ENCODE results near the gene NTSR2. TPM values are rescaled to one million over a fixed set of nuclear protein-coding genes. Genes with fewer than 3 reads are reported as not detected.

NTSR2 gene
- total and polyA plus RNA-seq, 2 donors (not counting 3 experiments of a cell fraction or from before 2014, with no cell fraction given): not detected

- H3K9ac ChIP-seq (replicated peaks; ENCODE audit: extremely low read depth, insufficient read depth, low read length): no peak overlapping the region
- no peak overlapping the region for H2AFZ ChIP-seq (ENCODE audit: low read depth, low read length)
- H3K4me2 ChIP-seq (ENCODE audit: insufficient read depth, low read length): no peak overlapping the region
- H3K4me3 ChIP-seq (replicated peaks in 1 of 3; ENCODE audit: insufficient read depth in 1 of 3, low read depth in 1 of 3, low read length in 3 of 3): no peak overlapping the region
- H3K9me1 ChIP-seq (replicated peaks; ENCODE audit: control insufficient read depth, extremely low read depth, insufficient read depth, low read length): no peaks in the 10 kb centered on the region
- no peaks in the 10 kb centered on the region for H4K20me1 ChIP-seq (replicated peaks; ENCODE audit: control insufficient read depth, extremely low read depth, insufficient read depth, low read length)
- DNase-seq (ENCODE audit: low read depth, low spot score) (no peak), FAIRE-seq (no peak)
- intact Hi-C loops (cut with micrococcal nuclease) (no loop called here), dilution Hi-C loops (cut with MboI; ENCODE audit: extremely low pct_ligation_motif_present, low sequenced_read_pairs) (no loop called here)
- ChIA-PET POLR2A (no interaction called here), CTCF (interaction anchor here (0.6 to 2.4 kb wide), 8 partner anchors 13 to 213 kb away, joined by 3 to 12 read pairs (median 4); no protein-coding TSS in a partner anchor)
- H3K79me2 ChIP-seq (ENCODE audit: control insufficient read depth, insufficient read depth, low read length): no peaks in the 10 kb centered on the region
- H3K27ac ChIP-seq (ENCODE audit: insufficient read depth, low read depth, low read length): no peak overlapping the region
- no peaks in the 10 kb centered on the region for H3K9me3 ChIP-seq (replicated peaks; ENCODE audit: control insufficient read depth, insufficient read depth, low read length)
- TF ChIP-seq MAX (IDR thresholded peaks at IDR 0.05; ENCODE audit: insufficient read depth, insufficient read length): no peak
- H3K36me3 ChIP-seq (ENCODE audit: control insufficient read depth in 2 of 2, extremely low read depth in 1 of 2, insufficient read depth in 2 of 2, low read length in 2 of 2): no peaks in the 10 kb centered on the region
- peaks cover 26 to 46% of the 10 kb centered on the region in 2 experiments for H3K27me3 ChIP-seq (ENCODE audit: control insufficient read depth in 2 of 2, insufficient read depth in 2 of 2, low read length in 2 of 2)
- H3K4me1 ChIP-seq (ENCODE audit: control insufficient read depth, extremely low read depth, insufficient read depth, low read length): no peaks in the 10 kb centered on the region
- BruUV-seq (replicated peaks): no TSS peak
Observed at GRCh38 chr2:11719230-11719977, 49.4 kb upstream of the NTSR2 start.

GRCh38 chr2:11718606-11719005 is 48.6 kb upstream of the NTSR2 start:
- no peaks in the 10 kb centered on the region for H3K9me1 ChIP-seq (replicated peaks; ENCODE audit: control insufficient read depth, extremely low read depth, insufficient read depth, low read length)
- FAIRE-seq: no peak
- no peak overlapping the region for H3K4me3 ChIP-seq (replicated peaks in 1 of 3; ENCODE audit: insufficient read depth in 1 of 3, low read depth in 1 of 3, low read length in 3 of 3)
- no peak overlapping the region for H3K9ac ChIP-seq (replicated peaks; ENCODE audit: extremely low read depth, insufficient read depth, low read length)
- dilution Hi-C loops (cut with MboI; ENCODE audit: extremely low pct_ligation_motif_present, low sequenced_read_pairs): no loop called here
- no peaks in the 10 kb centered on the region for H4K20me1 ChIP-seq (replicated peaks; ENCODE audit: control insufficient read depth, extremely low read depth, insufficient read depth, low read length)
- TF ChIP-seq EZH2 (IDR thresholded peaks at IDR 0.05; ENCODE audit: borderline replicate concordance, low read depth, low read length, severe bottlenecking) (no peak), GATA2 (IDR thresholded peaks at IDR 0.05; ENCODE audit: insufficient read depth, insufficient read length, low read depth, low read length) (no peak), FOS (IDR thresholded peaks at IDR 0.05; ENCODE audit: borderline replicate concordance, insufficient read depth, low read length) (no peak), POLR2AphosphoS5 (IDR thresholded peaks at IDR 0.05; ENCODE audit: insufficient read depth, low read depth, low read length) (no peak), JUN (IDR thresholded peaks at IDR 0.05; ENCODE audit: borderline replicate concordance, insufficient read depth, insufficient read length, low read depth) (no peak), POLR2A (IDR thresholded peaks at IDR 0.05; ENCODE audit: low read depth, low read length) (no peak)
- intact Hi-C loops (cut with micrococcal nuclease): no loop called here
- CTCF ChIA-PET: interaction anchor here (0.9 to 2.4 kb wide), 8 partner anchors 14 to 60 kb away, joined by 3 to 12 read pairs (median 4); no protein-coding TSS in a partner anchor
- H3K36me3 ChIP-seq (ENCODE audit: control insufficient read depth in 2 of 2, extremely low read depth in 1 of 2, insufficient read depth in 2 of 2, low read length in 2 of 2): no peaks in the 10 kb centered on the region
- POLR2A ChIA-PET: no interaction called here
- H3K79me2 ChIP-seq (ENCODE audit: control insufficient read depth, insufficient read depth, low read length): no peaks in the 10 kb centered on the region
- H3K27me3 ChIP-seq (ENCODE audit: control insufficient read depth in 2 of 2, insufficient read depth in 2 of 2, low read length in 2 of 2): peaks cover 21 to 46% of the 10 kb centered on the region in 2 experiments
- no peak overlapping the region for H2AFZ ChIP-seq (ENCODE audit: low read depth, low read length)
- BruUV-seq (replicated peaks): no TSS peak
- H3K4me2 ChIP-seq (ENCODE audit: insufficient read depth, low read length): no peak overlapping the region
- no peaks in the 10 kb centered on the region for H3K4me1 ChIP-seq (ENCODE audit: control insufficient read depth, extremely low read depth, insufficient read depth, low read length)
- no peaks in the 10 kb centered on the region for H3K9me3 ChIP-seq (replicated peaks; ENCODE audit: control insufficient read depth, insufficient read depth, low read length)
- DNase-seq (ENCODE audit: low read depth, low spot score): no peak
- H3K27ac ChIP-seq (ENCODE audit: insufficient read depth, low read depth, low read length): no peak overlapping the region
